Stimulated activated CD8-positive, alpha-beta memory T cell treated with anti-CD3 and anti-CD28 coated beads, Interleukin-12 subunit alpha, Interleukin-12 subunit beta, amount 100 ng/mL, for 1 hour (primary cell): ENCODE data around the gene DNAJC5.
A peak's percentile ranks its signal among the peaks of the same experiment; 100 is the strongest.
"Not testable (repeated sequence)": the region's sequence is repeated elsewhere in the genome, so short reads cannot be mapped to it uniquely, and the experiment has no call there.

Experiments used
- DNase-seq: peaks from one replicate; pipeline ENCODE4 v3.0.0-alpha.2; 2020; ENCODE audit warnings: low read depth

Gene DNAJC5

GRCh38 chr20:63968928-63969760 is 74.2 kb downstream of the DNAJC5 start:
- no peak for DNase-seq

- DNase-seq: no peak
Observed at GRCh38 chr20:63969838-63970713, 75.2 kb downstream of the DNAJC5 start, which contains the start of gene ZNF512B. TSS of gene ZNF512B (minus strand) at chr20:63969930. CDS start at chr20:63967950, 1,980 bp downstream.

GRCh38 chr20:63970714-63971431 is 75.9 kb downstream of the DNAJC5 start:
- DNase-seq: no peak

GRCh38 chr20:63971960-63972311 is 77.0 kb downstream of the DNAJC5 start:
- not testable (repeated sequence) for DNase-seq

GRCh38 chr20:63972312-63973159 is 77.6 kb downstream of the DNAJC5 start:
- DNase-seq: no peak

- DNase-seq: no peak
Observed at GRCh38 chr20:63973160-63973479, 78.2 kb downstream of the DNAJC5 start.

GRCh38 chr20:63973636-63974401 is 78.9 kb downstream of the DNAJC5 start:
- DNase-seq: peak; percentile 59

GRCh38 chr20:63974402-63975200 is 79.7 kb downstream of the DNAJC5 start:
- DNase-seq: no peak

GRCh38 chr20:63976511-63976910 is 81.6 kb downstream of the DNAJC5 start:
- DNase-seq: not testable (repeated sequence)

- no peak for DNase-seq
Observed at GRCh38 chr20:63976980-63977738, 82.2 kb downstream of the DNAJC5 start.

- peak; percentile 39 for DNase-seq
Observed at GRCh38 chr20:63977739-63978276, 82.9 kb downstream of the DNAJC5 start.

- no peak for DNase-seq
Observed at GRCh38 chr20:63978319-63979228, 83.6 kb downstream of the DNAJC5 start.

GRCh38 chr20:63979229-63979556 is 84.3 kb downstream of the DNAJC5 start:
- DNase-seq: no peak

- peak; percentile 47 for DNase-seq
Observed at GRCh38 chr20:63979557-63980316, 84.8 kb downstream of the DNAJC5 start, which contains the start of gene SAMD10. TSS of gene SAMD10 (minus strand) at chr20:63979642. CDS start at chr20:63979467, 175 bp downstream.

GRCh38 chr20:63980317-63980805 is 85.4 kb downstream of the DNAJC5 start:
- no peak for DNase-seq

- peak; percentile 91 for DNase-seq
Observed at GRCh38 chr20:63980806-63981728, 86.1 kb downstream of the DNAJC5 start, which contains the start of gene PRPF6. TSS of gene PRPF6 (plus strand) at chr20:63981132. CDS start at chr20:63981246, 114 bp downstream.
